ENCODE results near the gene SDC3.

The SDC3 gene

DNA sequence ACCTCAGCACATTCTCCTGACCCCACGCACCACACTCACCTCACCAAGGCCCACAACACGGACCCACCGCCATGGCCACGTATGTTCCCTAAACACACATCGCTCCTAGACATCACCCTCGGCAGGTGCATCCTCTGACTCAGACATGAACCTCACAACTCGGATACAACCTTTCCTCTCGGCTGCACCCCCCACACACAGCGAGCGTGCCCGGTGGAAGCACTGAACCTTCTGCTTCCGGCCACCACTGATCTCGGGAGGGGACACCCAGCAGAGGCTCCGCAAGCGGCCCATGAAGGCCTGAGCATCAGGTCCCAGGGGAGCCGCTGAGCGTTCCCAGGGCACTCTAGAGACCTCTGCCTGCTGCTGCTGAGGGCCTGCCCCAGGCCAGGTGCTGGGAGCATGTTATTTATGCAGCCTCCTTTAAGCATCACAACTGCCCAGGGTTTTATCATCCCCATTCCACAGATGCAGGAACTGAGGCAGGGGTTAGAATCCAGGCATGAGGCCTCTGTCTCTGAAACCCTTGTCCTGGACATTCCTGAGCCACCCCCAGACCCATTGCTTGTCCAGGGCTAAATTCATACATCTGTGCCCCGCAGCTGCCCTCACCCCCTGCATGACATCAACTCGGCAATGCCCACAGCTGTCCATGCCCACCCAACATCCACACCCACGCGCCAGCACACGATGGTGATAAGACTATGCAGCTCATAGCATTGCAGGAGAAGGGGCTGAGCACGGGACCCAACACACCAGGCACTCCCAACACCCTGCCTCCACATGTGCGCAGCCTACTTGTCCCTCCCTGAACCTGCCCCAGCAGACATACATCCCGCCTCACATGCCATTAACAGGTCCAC, 27.0 kb downstream of the SDC3 start:
- Histone ChIP-seq H3K36me3 (ENCODE audit: control insufficient read depth, insufficient read depth, low read length) (no peaks in the 10 kb centered on the region), H3K27me3 (ENCODE audit: control insufficient read depth, insufficient read depth, low read length, poor library complexity, severe bottlenecking) (no peaks in the 10 kb centered on the region), H3K27ac (ENCODE audit: insufficient read depth, low read depth, low read length, poor library complexity, severe bottlenecking) (no peak overlapping the region), H3K9me3 (ENCODE audit: control insufficient read depth, low read length) (no peaks in the 10 kb centered on the region), H3K4me1 (ENCODE audit: control insufficient read depth, insufficient read depth, low read length) (peaks cover 42% of the 10 kb centered on the region), H3K4me3 (ENCODE audit: insufficient read depth, low read depth, low read length) (no peak overlapping the region)
- 88% methylated on average over 25 of the region's 25 CpGs for WGBS, 2 experiments

DNA sequence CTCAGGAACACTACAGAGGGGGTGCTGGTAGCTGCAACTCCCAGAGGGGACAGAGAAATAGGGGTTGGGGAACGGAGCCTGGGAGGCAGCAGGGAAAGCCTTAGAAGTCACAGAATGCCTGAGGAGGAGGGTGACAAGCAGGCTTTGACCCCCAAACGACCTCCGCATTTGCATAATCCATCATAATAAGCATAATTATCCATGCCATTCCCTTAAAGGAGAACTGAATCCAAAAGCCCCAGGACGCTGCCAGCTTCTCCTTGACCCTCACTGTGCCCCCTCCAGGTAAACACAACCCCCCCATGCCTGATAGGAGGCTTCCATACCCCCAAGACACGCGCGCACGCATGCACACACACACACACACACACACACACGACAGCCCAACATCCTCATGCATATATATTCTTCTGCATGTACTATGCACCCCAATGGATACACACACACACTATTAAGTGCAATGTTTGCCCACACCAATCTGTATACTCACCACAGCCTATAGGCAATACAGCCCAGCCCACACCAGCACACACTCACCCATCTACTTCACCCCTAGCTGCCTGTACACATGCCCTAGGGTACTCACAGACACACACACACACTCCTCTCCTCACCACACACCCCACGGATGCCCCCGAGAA, 27.8 kb downstream of the SDC3 start:
- Histone ChIP-seq H3K27ac (ENCODE audit: insufficient read depth, low read depth, low read length, poor library complexity, severe bottlenecking) (no peak overlapping the region), H3K27me3 (ENCODE audit: control insufficient read depth, insufficient read depth, low read length, poor library complexity, severe bottlenecking) (no peaks in the 10 kb centered on the region), H3K4me1 (ENCODE audit: control insufficient read depth, insufficient read depth, low read length) (peaks cover 42% of the 10 kb centered on the region), H3K36me3 (ENCODE audit: control insufficient read depth, insufficient read depth, low read length) (no peaks in the 10 kb centered on the region), H3K9me3 (ENCODE audit: control insufficient read depth, low read length) (no peaks in the 10 kb centered on the region), H3K4me3 (ENCODE audit: insufficient read depth, low read depth, low read length) (no peak overlapping the region)
- WGBS, 2 experiments: 71 to 72% methylated on average over 11 of the region's 11 CpGs

DNA sequence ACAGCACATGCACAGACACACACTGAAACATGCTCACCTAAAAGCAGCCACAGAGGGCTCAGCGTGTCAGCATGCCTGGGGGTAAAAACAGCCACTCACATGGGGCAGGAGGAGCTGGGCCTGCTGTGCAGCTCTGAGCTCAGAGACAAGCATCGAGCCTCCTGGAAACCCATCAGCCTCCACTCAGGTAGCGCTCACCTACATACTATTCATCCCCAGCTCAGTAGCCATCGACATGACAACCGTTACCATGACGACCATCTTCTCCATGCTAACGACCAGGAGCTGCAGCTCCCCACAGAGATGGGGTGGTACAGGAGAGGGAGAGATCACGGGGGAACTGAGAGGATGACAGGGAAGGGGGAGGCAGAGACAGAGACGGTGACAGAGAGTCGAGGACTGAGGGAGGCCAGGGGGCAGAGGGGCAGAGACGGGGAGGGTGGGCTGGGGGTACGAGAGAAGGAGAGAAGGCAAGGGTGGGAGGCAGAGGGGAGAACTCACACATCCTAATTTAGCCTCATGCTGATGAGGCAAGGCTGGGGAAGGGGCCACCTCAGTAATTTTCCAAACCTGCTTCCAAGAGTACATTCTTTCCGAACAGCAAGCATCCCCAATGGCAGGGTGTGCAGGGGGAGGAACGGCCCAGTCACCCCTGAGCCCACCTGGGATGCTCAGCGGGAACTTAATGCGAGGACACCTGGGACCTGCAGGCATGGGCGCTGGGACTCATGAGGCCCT, 28.4 kb downstream of the SDC3 start:
- H3K4me1 ChIP-seq (ENCODE audit: control insufficient read depth, insufficient read depth, low read length): peaks cover 42% of the 10 kb centered on the region
- no peaks in the 10 kb centered on the region for H3K36me3 ChIP-seq (ENCODE audit: control insufficient read depth, insufficient read depth, low read length)
- WGBS, 2 experiments: 45% methylated on average over 17 of the region's 17 CpGs
- H3K9me3 ChIP-seq (ENCODE audit: control insufficient read depth, low read length): no peaks in the 10 kb centered on the region
- no peak overlapping the region for H3K4me3 ChIP-seq (ENCODE audit: insufficient read depth, low read depth, low read length)
- no peaks in the 10 kb centered on the region for H3K27me3 ChIP-seq (ENCODE audit: control insufficient read depth, insufficient read depth, low read length, poor library complexity, severe bottlenecking)
- H3K27ac ChIP-seq (ENCODE audit: insufficient read depth, low read depth, low read length, poor library complexity, severe bottlenecking): no peak overlapping the region

DNA sequence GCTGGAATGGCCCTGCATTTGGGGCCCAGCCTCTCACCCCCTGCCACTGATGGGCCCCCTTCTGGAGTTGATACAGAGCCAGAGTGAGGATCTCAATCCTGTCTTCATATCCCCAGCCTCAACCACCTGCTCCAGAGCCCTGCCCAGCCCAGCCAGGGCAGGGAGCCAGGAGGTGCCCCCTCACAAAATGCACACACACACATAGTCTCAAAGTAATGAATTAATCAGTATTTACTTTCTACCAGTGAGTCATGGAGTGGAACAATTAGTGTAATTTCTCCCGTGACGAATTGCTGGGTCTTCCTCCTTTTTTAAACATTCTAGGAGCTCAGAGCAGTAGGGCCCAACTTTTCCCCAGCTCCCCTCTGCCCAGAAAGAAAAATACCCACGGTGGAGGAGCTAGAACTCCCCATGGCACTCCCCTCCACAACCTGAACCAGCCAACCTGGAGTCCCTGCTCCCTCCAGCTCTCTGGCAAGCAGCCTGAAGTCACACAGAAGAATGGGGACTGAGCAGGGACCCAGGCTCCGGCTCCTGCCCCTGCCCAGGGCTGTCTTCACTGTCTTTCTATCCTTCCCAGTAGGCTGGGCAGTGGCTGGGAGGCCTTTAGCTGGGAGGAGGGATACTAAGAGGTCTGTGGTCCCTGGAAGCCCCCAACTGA, 29.3 kb downstream of the SDC3 start:
- 60 to 63% methylated on average over 4 of the region's 4 CpGs for WGBS, 2 experiments
- no peaks in the 10 kb centered on the region for H3K9me3 ChIP-seq (ENCODE audit: control insufficient read depth, low read length)
- no peaks in the 10 kb centered on the region for H3K27me3 ChIP-seq (ENCODE audit: control insufficient read depth, insufficient read depth, low read length, poor library complexity, severe bottlenecking)
- no peak overlapping the region for H3K4me3 ChIP-seq (ENCODE audit: insufficient read depth, low read depth, low read length)
- H3K27ac ChIP-seq (ENCODE audit: insufficient read depth, low read depth, low read length, poor library complexity, severe bottlenecking): no peak overlapping the region
- H3K4me1 ChIP-seq (ENCODE audit: control insufficient read depth, insufficient read depth, low read length): peaks cover 40% of the 10 kb centered on the region
- H3K36me3 ChIP-seq (ENCODE audit: control insufficient read depth, insufficient read depth, low read length): peaks cover 6% of the 10 kb centered on the region

DNA sequence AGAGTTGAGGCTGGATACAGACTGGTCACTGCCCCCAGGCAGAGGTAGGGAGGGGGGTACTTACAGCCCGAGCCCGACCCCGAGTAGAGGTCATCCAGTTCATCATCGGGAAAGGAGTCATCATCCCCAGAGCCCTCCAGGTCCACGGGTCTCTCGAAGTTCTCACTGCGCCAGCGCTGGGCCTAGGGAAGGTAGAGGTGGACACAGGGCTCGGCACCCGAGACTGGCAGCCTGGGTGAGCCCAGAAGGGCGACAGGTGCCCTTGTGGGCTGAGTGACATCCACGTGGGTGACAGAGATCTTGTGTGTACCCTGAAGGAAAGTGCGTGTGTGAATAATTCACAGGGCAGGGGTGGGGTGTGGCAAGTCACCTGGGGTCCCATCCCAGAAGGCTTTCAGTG, 30.0 kb downstream of the SDC3 start:
- H3K36me3 ChIP-seq (ENCODE audit: control insufficient read depth, insufficient read depth, low read length): peaks cover 13% of the 10 kb centered on the region
- WGBS, 2 experiments: 90 to 91% methylated on average over 13 of the region's 13 CpGs
- H3K4me3 ChIP-seq (ENCODE audit: insufficient read depth, low read depth, low read length): no peak overlapping the region
- no peaks in the 10 kb centered on the region for H3K9me3 ChIP-seq (ENCODE audit: control insufficient read depth, low read length)
- H3K27me3 ChIP-seq (ENCODE audit: control insufficient read depth, insufficient read depth, low read length, poor library complexity, severe bottlenecking): no peaks in the 10 kb centered on the region
- H3K27ac ChIP-seq (ENCODE audit: insufficient read depth, low read depth, low read length, poor library complexity, severe bottlenecking): no peak overlapping the region
- peaks cover 33% of the 10 kb centered on the region for H3K4me1 ChIP-seq (ENCODE audit: control insufficient read depth, insufficient read depth, low read length)

DNA sequence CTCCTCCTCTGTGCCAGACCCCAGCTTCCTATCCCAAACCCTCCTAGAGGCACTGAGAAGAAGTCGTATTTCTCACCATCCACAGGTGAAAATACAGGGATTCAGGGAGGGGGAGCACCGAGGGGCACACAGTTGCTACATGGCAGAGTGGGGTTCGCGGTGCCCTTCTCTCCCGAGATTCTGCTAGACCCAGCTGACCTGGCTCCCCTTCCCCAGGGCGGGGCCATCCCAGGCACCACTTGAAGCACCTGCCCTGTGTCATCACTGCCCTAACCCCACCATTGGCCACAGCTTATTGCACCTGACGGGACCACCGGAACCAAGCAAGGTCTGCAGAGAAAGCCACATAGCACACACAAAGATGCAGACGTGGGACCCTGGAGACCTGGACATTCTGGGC, 30.5 kb downstream of the SDC3 start:
- peaks cover 32% of the 10 kb centered on the region for H3K4me1 ChIP-seq (ENCODE audit: control insufficient read depth, insufficient read depth, low read length)
- no peak overlapping the region for H3K27ac ChIP-seq (ENCODE audit: insufficient read depth, low read depth, low read length, poor library complexity, severe bottlenecking)
- H3K9me3 ChIP-seq (ENCODE audit: control insufficient read depth, low read length): no peaks in the 10 kb centered on the region
- 92% methylated on average over 9 of the region's 9 CpGs for WGBS, 2 experiments
- H3K27me3 ChIP-seq (ENCODE audit: control insufficient read depth, insufficient read depth, low read length, poor library complexity, severe bottlenecking): no peaks in the 10 kb centered on the region
- peaks cover 19% of the 10 kb centered on the region for H3K36me3 ChIP-seq (ENCODE audit: control insufficient read depth, insufficient read depth, low read length)
- no peak overlapping the region for H3K4me3 ChIP-seq (ENCODE audit: insufficient read depth, low read depth, low read length)

DNA sequence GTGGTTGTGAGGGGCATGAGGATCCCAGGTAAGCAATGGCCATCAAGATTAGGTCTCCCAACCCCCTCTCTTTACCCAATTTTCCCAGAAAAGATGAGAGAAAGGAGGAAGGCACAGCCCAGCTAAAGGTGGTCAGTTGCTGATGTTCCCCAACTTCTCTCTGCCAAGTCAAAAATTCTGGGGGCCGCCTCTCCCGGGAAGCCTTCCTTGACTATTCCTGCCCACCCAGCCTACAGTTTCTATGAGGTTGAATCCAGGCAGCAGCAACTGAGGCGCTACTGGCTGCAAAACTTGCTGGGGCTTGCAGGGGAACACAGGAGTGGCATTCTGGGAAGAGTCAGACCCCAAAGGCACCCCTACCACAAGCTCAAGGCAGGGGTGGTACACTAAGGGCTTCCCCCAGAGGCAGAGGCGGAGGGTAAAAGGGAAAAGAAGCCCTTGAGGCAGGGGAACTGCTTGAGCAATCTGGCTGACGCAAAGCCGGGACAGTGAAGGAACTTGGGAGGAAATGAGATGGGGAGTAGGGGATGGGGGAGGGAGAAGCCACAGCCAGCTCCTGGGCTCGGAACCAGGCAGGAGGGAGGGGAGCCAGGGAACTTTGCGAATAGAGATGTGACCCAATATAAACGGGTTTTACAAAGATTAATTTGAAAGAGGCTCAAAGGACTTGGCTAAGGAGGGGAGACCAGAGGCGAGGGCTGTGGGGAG, 31.2 kb downstream of the SDC3 start:
- Histone ChIP-seq H3K36me3 (ENCODE audit: control insufficient read depth, insufficient read depth, low read length) (peaks cover 25% of the 10 kb centered on the region), H3K27ac (ENCODE audit: insufficient read depth, low read depth, low read length, poor library complexity, severe bottlenecking) (no peak overlapping the region), H3K4me1 (ENCODE audit: control insufficient read depth, insufficient read depth, low read length) (peaks cover 30% of the 10 kb centered on the region), H3K27me3 (ENCODE audit: control insufficient read depth, insufficient read depth, low read length, poor library complexity, severe bottlenecking) (no peaks in the 10 kb centered on the region), H3K9me3 (ENCODE audit: control insufficient read depth, low read length) (no peaks in the 10 kb centered on the region), H3K4me3 (ENCODE audit: insufficient read depth, low read depth, low read length) (no peak overlapping the region)
- WGBS, 2 experiments: 76 to 80% methylated on average over 10 of the region's 10 CpGs

DNA sequence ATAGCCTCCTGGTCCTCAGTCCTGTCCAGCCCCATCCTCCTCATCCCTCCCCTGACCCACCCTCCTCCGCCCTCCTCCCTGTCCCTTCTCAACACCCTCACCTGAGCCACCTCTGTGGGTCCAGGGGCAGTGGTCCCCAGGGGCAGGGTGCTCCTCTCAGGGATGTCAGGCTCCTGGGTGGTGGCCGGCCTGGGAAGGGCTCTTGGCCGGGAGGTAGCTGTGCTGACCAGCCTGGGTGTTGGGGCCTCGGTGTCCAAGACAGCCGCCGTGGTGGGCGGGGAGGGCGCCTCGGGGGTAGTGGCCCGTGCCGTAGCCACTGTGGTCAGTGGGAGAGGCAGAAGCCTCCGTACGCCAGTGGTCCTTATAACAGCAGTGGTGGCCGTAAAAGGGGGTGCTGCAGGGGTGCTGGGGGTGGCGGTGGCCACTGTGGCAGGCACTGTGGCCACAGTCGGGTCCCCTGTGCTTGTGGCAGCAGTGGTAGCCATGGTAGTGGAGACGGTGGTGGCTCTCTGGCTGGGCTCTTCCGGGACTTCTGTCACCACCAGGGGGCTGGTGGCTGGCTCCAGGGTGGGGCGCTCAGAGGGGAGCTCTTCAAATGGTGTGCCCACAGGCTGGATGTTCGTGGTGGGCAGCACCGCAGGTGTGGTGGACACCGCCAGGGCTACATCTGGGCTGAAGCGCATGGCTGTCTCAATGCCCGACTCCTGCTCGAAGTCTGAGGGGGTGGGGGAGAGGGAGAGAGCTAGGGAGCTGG, 31.9 kb downstream of the SDC3 start:
- H3K27ac ChIP-seq (ENCODE audit: insufficient read depth, low read depth, low read length, poor library complexity, severe bottlenecking): no peak overlapping the region
- WGBS, 2 experiments: 90 to 92% methylated on average over 25 of the region's 25 CpGs
- H3K27me3 ChIP-seq (ENCODE audit: control insufficient read depth, insufficient read depth, low read length, poor library complexity, severe bottlenecking): no peaks in the 10 kb centered on the region
- no peak overlapping the region for H3K4me3 ChIP-seq (ENCODE audit: insufficient read depth, low read depth, low read length)
- H3K4me1 ChIP-seq (ENCODE audit: control insufficient read depth, insufficient read depth, low read length): peaks cover 29% of the 10 kb centered on the region
- peaks cover 30% of the 10 kb centered on the region for H3K36me3 ChIP-seq (ENCODE audit: control insufficient read depth, insufficient read depth, low read length)
- H3K9me3 ChIP-seq (ENCODE audit: control insufficient read depth, low read length): no peaks in the 10 kb centered on the region

DNA sequence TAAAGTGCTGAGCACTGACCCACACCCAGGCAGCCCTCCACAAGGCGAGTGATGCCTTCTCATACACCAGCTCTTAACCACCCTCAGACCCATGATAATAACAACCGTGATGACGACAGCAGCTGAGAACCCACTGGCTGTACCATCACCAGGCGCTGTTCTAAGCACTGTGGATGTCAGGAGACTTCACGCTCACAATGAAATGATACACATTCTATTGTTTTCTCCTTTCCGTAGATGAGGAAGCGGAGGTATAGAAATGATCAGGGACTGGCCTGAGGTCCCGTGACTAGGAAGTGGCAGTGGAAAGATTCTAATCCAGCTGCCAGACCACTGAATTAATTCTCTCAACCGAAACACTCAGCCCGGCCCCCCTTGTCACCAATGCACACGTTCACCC, 32.6 kb downstream of the SDC3 start:
- peaks cover 30% of the 10 kb centered on the region for H3K36me3 ChIP-seq (ENCODE audit: control insufficient read depth, insufficient read depth, low read length)

More for the DNA sequence above, 32.6 kb downstream of the SDC3 start:
- no peak overlapping the region for H3K27ac ChIP-seq (ENCODE audit: insufficient read depth, low read depth, low read length, poor library complexity, severe bottlenecking)
- no peaks in the 10 kb centered on the region for H3K27me3 ChIP-seq (ENCODE audit: control insufficient read depth, insufficient read depth, low read length, poor library complexity, severe bottlenecking)
- H3K4me3 ChIP-seq (ENCODE audit: insufficient read depth, low read depth, low read length): no peak overlapping the region
- WGBS, 2 experiments: 93 to 94% methylated on average over 11 of the region's 11 CpGs
- no peaks in the 10 kb centered on the region for H3K9me3 ChIP-seq (ENCODE audit: control insufficient read depth, low read length)
- H3K4me1 ChIP-seq (ENCODE audit: control insufficient read depth, insufficient read depth, low read length): peaks cover 22% of the 10 kb centered on the region

Measured in ectodermal cell (in vitro differentiated cells).